ENCODE results near the gene SIT1.

The SIT1 gene

GRCh38 chr9:35603986-35604577, 46.6 kb downstream of the SIT1 start:
- DNase-seq = peak; percentile 100

- peak; percentile 48 for DNase-seq
Measured at GRCh38 chr9:35603506-35603985, 47.2 kb downstream of the SIT1 start.

GRCh38 chr9:35599763-35600604, 50.7 kb downstream of the SIT1 start:
- no peak for DNase-seq
